Chondrocyte (in vitro differentiated cells): Measurements from ENCODE around the gene ATG5. TPM values are rescaled to one million over a fixed set of nuclear protein-coding genes. Genes with fewer than 3 reads are reported as not detected.

Experiments
- DNase-seq: peaks from one replicate; pipeline ENCODE4 v3.0.0; 2021; ENCODE audit warnings: mixed read lengths, low spot score
- H3K27ac Mint-ChIP-seq: one replicate; pipeline ENCODE4 v1.8.0; 2021; ENCODE audit warnings: mild to moderate bottlenecking, moderate library complexity, mixed read lengths; ENCODE audit not compliant: unreplicated experiment
- H3K27me3 Mint-ChIP-seq: 2 replicates; pipeline ENCODE4 v1.8.0; 2021; ENCODE audit warnings: low read depth, mixed read lengths
- H3K36me3 Mint-ChIP-seq: 2 replicates; pipeline ENCODE4 v1.8.0; 2021; ENCODE audit warnings: low read depth, mixed read lengths
- H3K4me1 Mint-ChIP-seq: 2 replicates; pipeline ENCODE4 v1.8.0; 2021; ENCODE audit warnings: low read depth, mild to moderate bottlenecking, mixed read lengths
- H3K4me3 Mint-ChIP-seq: one replicate; pipeline ENCODE4 v1.8.0; 2021; ENCODE audit warnings: mild to moderate bottlenecking, moderate library complexity, mixed read lengths; ENCODE audit not compliant: unreplicated experiment
- H3K9me3 Mint-ChIP-seq: 2 replicates; pipeline ENCODE4 v1.8.0; 2021; ENCODE audit warnings: low read depth, mixed read lengths
- CTCF ChIP-seq: fragments of 200-600 bp; sonication (generic); IDR thresholded peaks from 2 replicates; pipeline ENCODE4 v1.5.0; 2021; ENCODE audit warnings: antibody characterized with exemption, mild to moderate bottlenecking, moderate library complexity
- total RNA-seq: library from RNA; stranded (reverse); gene quantifications from 3 replicates; pipeline ENCODE4 v1.2.1, GENCODE V29; 2021

Gene ATG5
- total RNA-seq, 1 donor from 2014 or later: 23.7 TPM

GRCh38 chr6:106347219-106347618, 21.7 kb upstream of the ATG5 start:
- H3K4me1 Mint-ChIP-seq: no peaks in the 10 kb centered on the region
- no peak for TF ChIP-seq CTCF
- DNase-seq: no peak
- H3K27me3 Mint-ChIP-seq: peaks cover 25% of the 10 kb centered on the region
- no peak overlapping the region for H3K27ac Mint-ChIP-seq
- H3K4me3 Mint-ChIP-seq: no peak overlapping the region
- peaks cover 2% of the 10 kb centered on the region for H3K9me3 Mint-ChIP-seq
- no peaks in the 10 kb centered on the region for H3K36me3 Mint-ChIP-seq

- H3K36me3 Mint-ChIP-seq: no peaks in the 10 kb centered on the region
- H3K4me3 Mint-ChIP-seq: no peak overlapping the region
- H3K9me3 Mint-ChIP-seq: no peaks in the 10 kb centered on the region
- peaks cover 3% of the 10 kb centered on the region for H3K4me1 Mint-ChIP-seq
- no peak for DNase-seq
- H3K27me3 Mint-ChIP-seq: peaks cover 19% of the 10 kb centered on the region
- peak; percentile 85 for TF ChIP-seq CTCF
- H3K27ac Mint-ChIP-seq: no peak overlapping the region
Observed at GRCh38 chr6:106339334-106340029, 13.9 kb upstream of the ATG5 start.

GRCh38 chr6:106334646-106335448, 9.3 kb upstream of the ATG5 start:
- no peak overlapping the region for H3K4me3 Mint-ChIP-seq
- peak; percentile 87 for TF ChIP-seq CTCF
- no peak for DNase-seq
- no peak overlapping the region for H3K27ac Mint-ChIP-seq
- H3K4me1 Mint-ChIP-seq: peaks cover 3% of the 10 kb centered on the region
- peaks cover 5% of the 10 kb centered on the region for H3K9me3 Mint-ChIP-seq
- peaks cover 26% of the 10 kb centered on the region for H3K27me3 Mint-ChIP-seq
- H3K36me3 Mint-ChIP-seq: no peaks in the 10 kb centered on the region

- Mint-ChIP-seq H3K4me3 (peak overlapping the region; percentile 99), H3K27ac (peak overlapping the region; percentile 98), H3K9me3 (no peaks in the 10 kb centered on the region), H3K4me1 (peaks cover 28% of the 10 kb centered on the region), H3K36me3 (no peaks in the 10 kb centered on the region), H3K27me3 (peaks cover 15% of the 10 kb centered on the region)
- no peak for DNase-seq
- TF ChIP-seq CTCF: no peak
Observed at GRCh38 chr6:106324726-106325335, 729 bp downstream of the ATG5 start.

- Mint-ChIP-seq H3K4me1 (peaks cover 28% of the 10 kb centered on the region), H3K27ac (no peak overlapping the region), H3K4me3 (no peak overlapping the region), H3K9me3 (no peaks in the 10 kb centered on the region), H3K36me3 (no peaks in the 10 kb centered on the region), H3K27me3 (no peaks in the 10 kb centered on the region)
- TF ChIP-seq CTCF: no peak
- no peak for DNase-seq
Observed at GRCh38 chr6:106321940-106322339, 3.6 kb downstream of the ATG5 start.
